GM19193 (cell line): ENCODE measurements around the gene CDADC1.

Experiments used
- POLR2A ChIP-seq: IDR thresholded peaks from 4 replicates; pipeline ENCODE4 v1.6.1; 2011; ENCODE audit not compliant: insufficient read depth, insufficient read length; ENCODE audit errors: extremely low read depth

Gene CDADC1

GRCh38 chr13:49311816-49312215 lies 64.1 kb downstream of the CDADC1 start:
- no peak for TF ChIP-seq POLR2A

GRCh38 chr13:49314344-49314882 lies 66.7 kb downstream of the CDADC1 start:
- TF ChIP-seq POLR2A = no peak

- no peak for TF ChIP-seq POLR2A
Observed at GRCh38 chr13:49315036-49315565, 67.4 kb downstream of the CDADC1 start.

- no peak for TF ChIP-seq POLR2A
Observed at GRCh38 chr13:49315756-49316482, 68.2 kb downstream of the CDADC1 start.

GRCh38 chr13:49319551-49319950 lies 71.8 kb downstream of the CDADC1 start:
- no peak for TF ChIP-seq POLR2A

GRCh38 chr13:49319951-49320350 lies 72.2 kb downstream of the CDADC1 start:
- TF ChIP-seq POLR2A = no peak

- no peak for TF ChIP-seq POLR2A
Observed at GRCh38 chr13:49320975-49321374, 73.2 kb downstream of the CDADC1 start.

- TF ChIP-seq POLR2A = no peak
Observed at GRCh38 chr13:49322702-49323101, 75.0 kb downstream of the CDADC1 start.

GRCh38 chr13:49323344-49323743 lies 75.6 kb downstream of the CDADC1 start:
- TF ChIP-seq POLR2A = no peak

- TF ChIP-seq POLR2A = no peak
Observed at GRCh38 chr13:49326222-49326917, 78.6 kb downstream of the CDADC1 start.

GRCh38 chr13:49329831-49330545 lies 82.3 kb downstream of the CDADC1 start:
- no peak for TF ChIP-seq POLR2A

GRCh38 chr13:49330546-49330864 lies 82.8 kb downstream of the CDADC1 start:
- TF ChIP-seq POLR2A = no peak

GRCh38 chr13:49336655-49337054 lies 88.9 kb downstream of the CDADC1 start:
- no peak for TF ChIP-seq POLR2A

GRCh38 chr13:49340161-49340560 lies 92.4 kb downstream of the CDADC1 start:
- TF ChIP-seq POLR2A = no peak

GRCh38 chr13:49341517-49341916 lies 93.8 kb downstream of the CDADC1 start:
- TF ChIP-seq POLR2A = no peak

GRCh38 chr13:49341941-49342340 lies 94.2 kb downstream of the CDADC1 start:
- no peak for TF ChIP-seq POLR2A

GRCh38 chr13:49342454-49342853 lies 94.7 kb downstream of the CDADC1 start:
- no peak for TF ChIP-seq POLR2A
